GM21423 (cell line): ENCODE results near the gene MRPS18B.

Experiments used
- ATAC-seq: cut with Tn5 transposase; IDR thresholded peaks from one replicate; pipeline ENCODE4 v1.9.1; 2021; ENCODE audit warnings: mild to moderate bottlenecking, moderate library complexity; ENCODE audit not compliant: unreplicated experiment

Gene MRPS18B

DNA sequence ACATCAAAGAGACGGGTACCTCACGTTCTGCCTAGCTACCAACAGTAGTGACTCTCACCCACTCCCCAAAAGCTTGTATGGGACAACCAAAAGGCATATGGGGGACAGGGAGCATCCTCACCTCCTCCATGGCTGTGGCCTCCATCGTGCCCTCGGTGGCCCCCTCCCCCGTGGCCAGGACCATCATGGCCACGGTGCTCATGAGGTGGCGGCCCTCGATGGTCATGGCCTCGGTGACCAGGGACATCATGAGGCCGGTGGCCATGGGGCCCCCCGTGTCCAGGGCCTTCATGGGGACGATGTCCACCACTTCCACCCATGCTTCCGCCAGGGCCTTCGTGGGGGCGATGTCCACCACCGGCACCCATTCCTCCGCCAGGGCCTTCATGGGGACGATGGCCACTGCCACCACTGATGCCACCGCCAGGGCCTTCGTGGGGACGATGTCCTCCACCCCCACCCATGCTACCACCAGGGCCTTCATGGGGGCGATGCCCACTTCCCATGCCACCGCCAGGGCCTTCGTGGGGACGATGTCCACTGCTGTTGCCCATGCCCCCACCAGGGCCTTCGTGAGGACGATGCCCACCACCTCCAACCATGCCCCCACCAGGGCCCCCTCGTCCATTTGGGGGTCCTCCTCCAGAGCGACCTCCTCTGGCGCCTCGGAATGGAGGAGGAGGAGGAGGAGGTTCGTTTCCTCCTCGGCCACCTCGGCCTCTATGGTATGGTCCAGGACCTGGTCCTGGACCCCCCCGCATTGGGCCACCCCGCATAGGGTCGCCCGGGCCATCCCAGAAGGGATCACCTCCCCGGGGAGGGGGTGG is 15.6 kb upstream of the MRPS18B start:
- no peak for ATAC-seq

DNA sequence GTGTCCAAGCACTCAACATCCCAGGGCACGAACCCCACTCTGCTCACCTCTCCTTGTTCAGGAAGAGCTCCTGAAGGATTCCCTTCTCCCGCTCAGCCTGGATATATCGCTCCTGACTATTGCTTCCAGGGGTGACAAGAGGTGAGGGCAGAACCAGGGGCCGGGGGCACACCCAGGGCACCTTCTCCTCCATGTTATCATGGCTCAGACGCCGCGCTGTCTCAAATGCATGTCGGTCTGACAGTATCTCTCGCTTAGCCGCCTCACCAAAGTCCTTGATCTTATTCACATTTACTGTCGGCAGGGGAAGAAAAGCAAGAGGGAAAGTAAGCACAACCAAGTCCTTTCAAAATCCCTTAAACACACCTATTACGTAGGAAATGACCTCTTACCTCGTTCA is 13.7 kb upstream of the MRPS18B start:
- no peak for ATAC-seq

DNA sequence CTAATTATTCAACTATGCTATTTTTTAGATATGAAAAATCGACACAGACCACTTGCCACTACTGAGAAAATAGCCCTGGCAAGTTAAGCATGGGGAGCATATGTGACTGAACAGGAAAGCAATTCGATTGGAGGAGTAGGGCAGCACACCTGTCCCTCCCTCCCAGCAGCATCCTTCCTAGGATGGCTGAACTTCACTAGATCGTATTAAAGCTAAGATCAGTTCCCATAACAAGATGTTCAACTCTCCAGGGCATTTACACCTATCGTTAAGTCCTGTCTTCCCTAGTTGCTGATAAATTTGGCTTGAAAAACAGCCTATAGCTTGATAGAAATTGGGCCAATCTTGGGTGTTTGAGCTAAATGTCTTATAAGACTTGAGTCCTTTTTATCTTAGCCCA is 7.6 kb upstream of the MRPS18B start:
- no peak for ATAC-seq

DNA sequence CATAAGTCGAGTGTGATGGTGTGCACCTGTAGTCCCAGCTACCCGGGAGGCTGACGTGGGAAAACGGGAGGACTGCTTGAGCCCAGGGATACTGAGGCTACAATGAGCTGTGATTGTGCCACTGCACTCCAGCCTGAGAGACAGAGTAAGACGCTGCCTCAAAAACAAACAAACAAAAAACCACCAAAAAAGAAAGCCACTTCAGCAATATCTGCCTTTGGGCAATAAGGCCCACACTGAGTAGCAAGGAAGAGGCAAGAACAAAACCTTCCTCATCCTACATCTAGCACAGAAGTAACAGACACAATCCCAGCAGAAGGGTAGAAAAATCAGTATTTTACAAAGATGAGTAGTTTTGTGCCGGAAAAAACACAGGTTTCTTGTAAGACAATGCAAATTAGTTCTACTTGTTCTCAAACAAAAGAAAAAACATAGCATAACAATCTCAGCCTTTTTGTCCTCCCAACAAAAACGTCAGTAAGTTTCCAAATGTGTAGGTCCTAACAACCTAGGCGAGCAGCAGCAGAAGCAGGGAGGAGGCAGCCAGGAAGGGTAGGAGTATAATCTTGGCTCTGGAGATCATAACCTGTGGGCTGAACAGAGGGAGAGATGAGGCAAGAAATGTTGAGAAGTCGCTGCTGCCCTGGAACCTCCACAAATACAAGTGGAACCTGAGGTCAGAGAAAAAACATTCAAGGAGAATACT is 6.3 kb upstream of the MRPS18B start:
- ATAC-seq, result no peak

DNA sequence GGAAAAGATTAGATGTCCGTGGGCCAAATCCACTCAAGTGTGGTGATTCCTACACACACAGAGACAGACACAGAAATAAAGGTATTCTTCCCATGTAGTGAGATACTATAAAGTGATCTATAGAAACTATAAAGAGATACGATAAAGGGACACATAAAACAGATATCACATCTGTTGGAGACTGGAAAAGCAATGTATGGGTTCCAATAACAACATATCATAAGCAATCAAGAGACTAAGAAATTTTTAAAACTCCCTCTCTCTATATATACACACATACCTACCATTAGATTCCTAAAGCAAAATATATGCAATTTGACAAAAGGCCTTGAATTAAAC is 5.8 kb upstream of the MRPS18B start:
- ATAC-seq, result no peak

DNA sequence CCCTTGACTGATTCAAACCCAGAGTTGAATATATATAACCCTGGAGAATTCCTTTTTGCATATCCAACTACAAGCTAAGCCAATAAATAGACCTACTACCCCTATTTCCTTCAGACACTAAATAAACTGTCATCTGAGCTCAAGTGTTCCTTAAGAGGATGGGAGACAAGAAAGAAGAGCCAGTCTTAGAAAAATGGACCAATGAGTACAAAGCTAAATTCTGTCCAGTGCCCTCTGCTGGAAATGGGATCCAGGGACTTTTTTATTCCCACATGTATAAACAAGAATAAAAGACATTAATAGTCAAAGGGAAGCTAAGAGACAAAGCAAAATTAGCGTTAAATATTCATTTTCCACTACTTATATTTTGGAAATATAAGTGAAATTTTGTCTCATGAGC is 5.4 kb upstream of the MRPS18B start:
- no peak for ATAC-seq

DNA sequence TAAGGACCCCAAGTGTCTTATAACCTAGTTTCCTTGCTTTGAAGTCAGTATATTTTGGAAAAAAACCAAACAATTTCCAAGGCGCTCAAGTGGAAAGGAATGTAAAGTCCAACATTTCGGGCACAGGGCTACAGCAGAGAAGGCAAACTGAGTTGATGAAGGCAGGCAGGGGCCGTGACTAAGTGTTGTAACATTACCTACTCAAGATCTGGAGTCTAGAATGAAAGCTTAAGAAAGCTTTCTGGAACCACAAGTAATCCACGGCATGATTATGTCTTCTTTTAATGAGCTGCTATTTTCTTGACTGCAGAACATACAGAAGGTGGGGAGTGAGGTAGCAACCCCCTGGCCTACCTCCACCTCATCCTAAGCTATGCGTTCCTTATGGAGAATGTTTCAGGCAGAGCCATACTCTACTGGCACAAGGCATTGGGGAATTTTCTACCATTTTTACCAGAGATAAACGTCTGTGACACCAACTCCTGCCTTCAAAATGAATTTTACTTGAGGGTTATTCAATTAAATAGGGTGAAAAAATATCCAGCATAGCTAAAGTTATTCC is 4.9 kb upstream of the MRPS18B start:
- ATAC-seq, result no peak

DNA sequence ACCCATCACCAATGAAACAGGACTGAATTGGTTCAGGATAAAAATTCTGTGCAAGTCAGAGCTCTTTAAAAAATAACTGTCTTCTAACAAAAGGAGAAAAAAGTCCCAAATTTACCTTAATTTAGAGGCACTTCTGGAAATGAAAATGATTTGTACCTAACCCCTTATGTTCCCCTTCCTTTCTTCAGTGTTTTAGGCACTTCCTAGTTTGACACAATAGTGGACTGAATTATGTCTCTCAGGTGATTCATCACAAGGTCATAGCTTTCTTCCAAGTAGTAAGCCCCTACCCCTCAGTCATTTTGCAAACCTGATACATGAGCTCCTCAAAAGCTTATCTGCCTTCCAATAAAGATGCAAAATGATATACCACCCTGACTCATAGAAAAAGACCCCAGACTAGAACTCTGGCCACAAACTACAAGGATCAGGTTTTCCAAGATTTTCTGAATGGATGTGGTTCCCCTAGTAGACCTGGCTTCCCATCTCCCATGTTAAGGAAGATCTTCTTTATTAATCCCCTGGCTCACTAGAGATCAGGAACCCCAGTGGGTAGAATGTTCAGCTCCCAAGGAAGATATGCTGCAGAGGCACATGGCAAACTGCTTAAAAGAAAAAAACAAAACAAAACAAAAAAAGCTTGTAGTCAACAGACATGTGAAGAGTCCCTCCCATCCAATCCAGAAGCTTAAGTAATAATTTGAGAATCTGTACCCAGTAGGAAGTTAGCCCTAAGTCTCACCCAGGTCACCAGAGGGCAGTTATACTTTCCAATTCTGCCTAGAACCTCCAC is 4.2 kb upstream of the MRPS18B start:
- ATAC-seq, result no peak

DNA sequence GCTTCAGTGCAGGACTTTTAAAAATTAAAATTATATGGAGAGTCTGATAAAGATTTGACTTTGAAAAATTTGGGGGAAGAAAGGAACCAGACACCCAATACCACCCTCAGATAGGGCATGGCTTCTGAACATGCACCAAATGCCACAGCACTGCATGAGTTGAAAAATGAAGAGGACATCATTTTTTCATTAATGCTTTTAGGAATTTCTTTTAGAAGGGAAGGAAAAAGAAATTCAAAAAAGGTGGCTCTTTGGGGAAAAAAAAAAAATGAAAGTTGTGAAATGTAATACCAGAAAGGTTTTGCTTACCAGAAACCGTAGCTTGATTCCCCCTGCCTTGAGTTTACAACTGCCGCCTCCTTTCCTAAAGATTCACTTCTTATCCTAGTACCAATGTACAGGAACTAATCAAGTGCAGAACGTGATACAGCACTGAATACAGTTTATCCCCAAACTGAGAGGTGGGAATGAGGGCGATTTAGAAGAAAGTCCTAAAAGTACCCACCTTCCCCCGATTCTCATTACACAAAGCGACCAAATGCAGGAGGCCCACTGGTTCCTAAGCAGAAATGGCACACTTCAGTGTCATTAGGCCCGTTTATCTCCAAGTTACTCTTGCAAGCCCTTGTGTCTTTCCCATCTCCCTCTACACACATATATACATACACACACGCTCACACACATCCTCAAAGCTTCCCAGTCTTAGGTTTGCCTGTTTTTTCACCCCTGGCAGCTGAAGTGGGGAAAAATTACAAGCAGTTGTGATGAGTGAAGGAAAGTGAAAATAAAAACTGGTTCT is 3.4 kb upstream of the MRPS18B start:
- no peak for ATAC-seq

DNA sequence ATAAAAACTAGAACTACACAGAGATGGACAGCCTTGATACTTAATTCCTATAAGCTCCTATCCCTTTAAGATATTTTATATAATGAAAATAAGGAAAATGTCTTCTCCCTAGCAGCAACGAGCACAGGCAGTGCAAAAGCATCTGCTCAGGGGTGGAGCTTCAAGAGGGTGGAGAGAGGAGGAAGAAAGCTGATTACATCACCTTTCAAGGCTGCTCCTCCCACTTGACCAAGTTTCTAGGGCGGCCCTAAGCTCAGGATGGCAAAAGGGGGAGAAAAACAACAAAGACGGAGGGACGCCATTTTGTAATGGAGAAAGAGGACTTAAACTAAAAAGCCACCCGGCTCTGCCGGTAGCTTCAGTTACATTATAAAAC is 2.8 kb upstream of the MRPS18B start:
- peak; percentile 39 for ATAC-seq

DNA sequence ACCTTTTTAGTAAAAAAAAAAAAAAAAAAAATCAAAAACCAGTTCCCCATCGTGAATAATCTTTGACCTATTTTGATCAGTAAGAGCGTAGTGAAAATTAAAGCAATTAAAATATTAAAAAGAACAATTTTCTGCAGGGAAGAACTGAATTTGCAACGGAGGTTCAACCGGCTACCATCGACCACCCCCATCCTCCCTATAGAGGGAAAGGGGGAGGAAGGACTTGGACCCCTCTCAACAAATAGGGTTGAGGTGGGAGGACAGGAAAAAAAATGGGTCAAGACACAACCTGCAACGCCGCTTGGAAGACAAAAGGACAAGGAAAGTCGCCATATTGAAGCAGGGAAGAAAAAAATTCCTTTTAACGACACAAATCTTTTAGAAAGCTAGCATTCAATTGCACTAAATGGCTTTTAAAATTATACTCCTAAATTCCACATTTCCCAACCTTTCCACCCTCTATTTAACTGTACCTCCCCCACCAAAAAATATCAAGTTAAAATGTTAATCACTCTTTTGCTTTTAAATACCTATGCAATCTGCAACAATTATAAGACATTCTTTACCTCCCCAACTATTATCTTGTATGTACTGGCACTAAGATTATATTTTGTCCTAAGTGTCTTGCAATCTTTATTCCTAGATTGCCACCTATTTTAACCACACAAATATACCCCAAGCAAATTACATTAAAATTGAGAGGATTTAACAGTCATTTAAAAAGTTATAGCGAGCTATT is 2.3 kb upstream of the MRPS18B start:
- ATAC-seq, result no peak

DNA sequence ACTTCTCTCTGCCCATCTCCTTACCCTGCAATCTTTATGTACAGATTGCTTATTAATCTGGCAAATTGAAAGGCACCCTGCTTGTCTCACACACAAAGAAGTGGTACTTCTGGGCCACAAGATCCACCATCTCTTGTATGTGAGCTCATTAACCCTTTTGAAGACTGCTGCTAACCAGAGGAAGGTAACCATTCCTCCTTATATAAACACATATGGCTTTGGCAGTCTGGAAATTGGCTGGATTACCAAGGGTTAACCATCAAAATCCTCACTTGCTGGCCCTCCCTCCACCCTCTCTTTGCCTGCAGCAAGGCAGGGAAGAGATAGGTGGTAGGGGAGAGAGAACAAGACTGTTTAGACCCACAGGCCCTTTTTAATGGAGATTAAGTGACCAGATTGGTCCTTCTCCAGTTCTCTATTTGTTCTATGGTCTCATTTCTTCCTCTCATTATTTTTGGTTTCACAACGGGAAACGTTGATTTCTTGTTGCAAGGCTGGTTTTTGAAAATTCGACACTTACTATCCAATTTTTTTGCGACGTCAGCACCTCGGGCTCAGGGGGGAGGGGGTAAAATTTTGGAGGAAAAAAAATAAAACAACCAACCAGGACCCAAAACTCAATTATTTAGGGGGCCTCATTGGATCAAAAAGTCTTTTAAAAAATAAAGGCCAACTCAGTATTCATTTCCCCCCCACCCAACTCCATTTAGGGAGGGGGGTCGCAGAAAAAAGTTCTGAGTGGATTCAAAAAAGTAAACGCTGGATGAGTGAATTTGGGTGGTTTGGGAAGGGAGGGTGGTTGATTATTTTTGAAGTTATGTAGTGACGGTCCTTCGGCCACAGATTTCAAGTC is 1.5 kb upstream of the MRPS18B start:
- no peak for ATAC-seq

DNA sequence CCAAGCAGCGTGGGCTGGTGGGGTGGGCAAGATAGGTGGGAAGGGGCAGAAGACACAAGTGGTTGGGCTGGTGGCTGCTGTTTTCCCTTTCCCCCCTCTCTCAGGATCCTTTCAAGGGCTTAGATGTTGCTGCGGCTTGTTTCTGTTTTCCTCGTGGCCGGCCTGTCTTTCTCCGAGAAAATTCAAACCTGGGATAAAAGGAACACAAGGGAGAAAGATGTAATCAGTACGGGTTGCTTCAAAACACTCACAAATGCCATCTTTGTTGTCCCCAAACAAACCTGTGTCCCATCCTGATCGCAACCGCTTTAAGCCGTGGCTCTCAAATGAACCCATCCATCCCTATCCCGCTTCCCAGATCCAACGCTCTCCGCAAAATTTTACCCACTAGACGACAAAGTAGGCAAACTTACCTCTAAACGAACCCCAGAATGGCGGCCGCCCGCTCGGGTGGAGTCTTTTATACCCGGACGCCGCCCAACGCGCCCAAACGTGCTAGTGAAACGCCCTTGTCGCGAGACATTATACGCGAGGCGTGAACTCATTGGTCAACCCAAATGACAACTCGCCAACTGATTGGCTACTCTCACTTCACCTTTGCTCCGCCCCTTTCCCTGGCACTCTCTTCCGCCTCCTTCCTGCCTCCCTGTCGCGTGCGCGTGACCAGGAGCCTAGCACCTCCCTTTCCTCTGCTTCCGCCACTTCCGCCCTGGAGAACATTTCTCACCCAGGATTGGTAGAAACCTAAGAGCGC is 652 bp upstream of the MRPS18B start, which contains the start of gene PPP1R10:
PPP1R10 (minus strand) TSS at position 433 of the 754 bp plus-strand sequence. CDS start 7,299 bp downstream, outside the sequence.
- peak; percentile 70 for ATAC-seq

DNA sequence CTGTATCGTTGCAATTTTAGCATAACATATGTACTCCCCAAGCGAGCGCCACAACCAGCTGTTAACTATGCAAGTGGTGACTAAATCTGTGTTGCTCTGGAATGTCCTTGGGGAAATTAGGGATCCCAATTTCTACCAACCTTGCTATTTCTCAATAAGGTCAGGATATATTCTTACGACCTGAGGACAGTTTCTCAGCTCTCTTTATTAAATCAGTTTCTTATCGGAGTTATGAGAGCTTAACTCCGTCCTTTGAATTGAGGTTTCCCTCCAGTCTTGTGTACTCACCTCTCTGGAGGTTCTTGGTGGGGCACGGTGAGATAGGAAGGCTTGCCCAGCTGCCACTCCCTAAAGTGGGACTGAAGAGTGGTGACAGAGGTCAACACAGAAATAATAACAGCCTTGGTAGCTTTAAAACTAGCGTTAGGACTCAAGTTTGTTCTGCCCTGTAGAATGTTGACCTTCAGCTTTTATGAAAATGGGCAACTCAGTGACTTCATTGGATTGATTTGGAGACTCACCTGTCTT is 694 bp downstream of the MRPS18B start:
- ATAC-seq, result no peak

DNA sequence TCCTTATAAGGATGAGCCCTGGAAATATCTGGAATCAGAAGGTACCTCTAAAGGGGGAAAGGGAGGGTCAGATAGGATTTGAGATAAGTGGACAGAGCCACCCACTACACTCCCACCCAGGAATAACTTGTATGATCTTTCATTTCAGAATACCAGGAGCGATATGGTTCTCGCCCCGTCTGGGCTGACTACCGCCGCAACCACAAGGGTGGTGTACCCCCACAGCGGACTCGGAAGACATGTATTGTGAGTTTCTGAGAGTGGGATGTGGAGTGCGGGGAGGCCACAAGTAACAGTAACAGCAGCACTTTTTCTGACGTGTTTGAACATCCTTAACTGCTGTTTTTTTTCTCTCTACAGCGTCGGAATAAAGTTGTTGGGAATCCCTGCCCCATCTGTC is 1.9 kb downstream of the MRPS18B start:
- ATAC-seq, result no peak

DNA sequence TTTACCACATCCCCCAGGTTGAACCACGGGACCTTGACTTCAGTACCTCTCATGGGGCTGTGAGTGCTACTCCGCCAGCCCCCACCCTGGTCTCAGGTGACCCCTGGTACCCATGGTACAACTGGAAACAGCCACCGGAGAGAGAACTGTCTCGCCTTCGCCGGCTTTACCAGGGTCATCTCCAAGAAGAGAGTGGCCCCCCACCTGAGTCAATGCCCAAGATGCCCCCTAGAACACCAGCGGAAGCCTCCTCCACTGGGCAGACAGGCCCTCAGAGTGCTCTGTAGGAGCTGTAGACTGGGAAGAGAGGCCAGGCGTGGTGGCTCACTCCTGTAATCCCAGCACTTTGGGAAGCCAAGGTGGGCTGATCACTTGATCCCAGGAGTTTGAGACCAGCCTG is 7.9 kb downstream of the MRPS18B start:
- no peak for ATAC-seq

DNA sequence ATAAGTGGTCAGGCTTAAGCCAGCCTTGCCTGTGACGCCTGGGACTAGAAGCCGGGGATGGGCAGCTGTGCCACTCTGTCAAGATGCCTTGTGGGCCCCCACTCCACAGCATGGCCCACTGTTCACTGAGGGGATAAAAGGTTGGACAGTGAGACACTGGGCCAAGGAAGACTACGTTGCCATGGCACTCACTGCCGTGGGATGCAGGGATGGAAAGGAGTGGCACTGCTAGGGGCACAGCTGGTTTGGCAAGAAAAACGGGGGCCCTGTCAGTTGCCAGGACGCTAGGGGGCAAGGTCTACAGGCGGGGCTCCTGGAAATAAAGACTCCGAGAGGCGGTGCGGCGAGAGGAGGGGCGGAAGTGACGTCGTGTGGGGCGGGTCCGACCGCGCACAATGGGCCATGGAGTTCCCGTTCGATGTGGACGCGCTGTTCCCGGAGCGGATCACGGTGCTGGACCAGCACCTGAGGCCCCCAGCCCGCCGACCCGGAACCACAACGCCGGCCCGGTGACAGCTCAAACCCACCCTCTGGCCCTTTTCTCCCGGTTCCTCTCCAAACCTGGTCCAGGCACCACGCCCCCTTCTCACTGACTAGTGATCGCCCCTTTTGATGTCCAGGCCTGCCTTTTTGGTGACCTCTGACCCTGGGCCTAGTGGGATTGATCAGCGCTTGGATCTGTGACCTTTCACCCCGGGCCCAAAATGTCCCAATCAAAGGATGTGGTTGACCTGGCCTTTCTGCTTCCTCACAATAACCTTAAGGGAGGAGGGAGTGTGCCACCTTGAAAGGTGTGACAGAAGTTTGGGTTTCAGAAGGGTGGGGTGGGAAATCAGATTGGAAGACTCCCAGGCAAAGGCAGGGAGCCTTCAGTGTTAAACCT is 9.1 kb downstream of the MRPS18B start, which contains the start of gene ATAT1:
ATAT1 (plus strand) TSS at position 391 of the 883 bp plus-strand sequence.
- ATAC-seq, result peak; percentile 79
